HCT116 (cell line): ENCODE results near the gene RIPK3.

Experiments used
- CTCF ChIP-seq, 3 experiments: fragments of 200-600 bp in 1 of 3; sonication (generic) in 1 of 3; IDR thresholded peaks in 2 of 3; conservative IDR thresholded peaks in 1 of 3; 2 replicates each; pipeline ENCODE4 v1.5.1; 2012 to 2017; ENCODE audit warnings: low read depth in 2 of 3, low read length in 2 of 3, antibody characterized with exemption in 1 of 3, borderline replicate concordance in 1 of 3, control low read depth in 1 of 3, mild to moderate bottlenecking in 1 of 3, mixed read lengths in 1 of 3, mixed run types in 1 of 3, moderate library complexity in 1 of 3; ENCODE audit not compliant: insufficient read depth in 1 of 3
- EZH2 ChIP-seq: fragments of 200-600 bp; sonication (generic); IDR thresholded peaks from 2 replicates; pipeline ENCODE4 v1.6.1; 2017; ENCODE audit warnings: antibody characterized with exemption, mixed run types
- POLR2A ChIP-seq: IDR thresholded peaks from 2 replicates; pipeline ENCODE4 v1.7.0; 2011; ENCODE audit warnings: borderline replicate concordance; ENCODE audit not compliant: insufficient read depth, insufficient read length; ENCODE audit errors: extremely low read depth
- POLR2AphosphoS5 ChIP-seq: IDR thresholded peaks from 2 replicates; pipeline ENCODE4 v1.6.1; 2011; ENCODE audit warnings: mild to moderate bottlenecking, low read depth, low read length, moderate library complexity
- SIN3A ChIP-seq: IDR thresholded peaks from 2 replicates; pipeline ENCODE4 v1.6.1; 2012; ENCODE audit warnings: low read depth
- TF ChIP-seq, protein P1 (sequence below): IDR thresholded peaks from 2 replicates; pipeline ENCODE4 v1.6.1; 2012; ENCODE audit warnings: low read depth

DNA sequence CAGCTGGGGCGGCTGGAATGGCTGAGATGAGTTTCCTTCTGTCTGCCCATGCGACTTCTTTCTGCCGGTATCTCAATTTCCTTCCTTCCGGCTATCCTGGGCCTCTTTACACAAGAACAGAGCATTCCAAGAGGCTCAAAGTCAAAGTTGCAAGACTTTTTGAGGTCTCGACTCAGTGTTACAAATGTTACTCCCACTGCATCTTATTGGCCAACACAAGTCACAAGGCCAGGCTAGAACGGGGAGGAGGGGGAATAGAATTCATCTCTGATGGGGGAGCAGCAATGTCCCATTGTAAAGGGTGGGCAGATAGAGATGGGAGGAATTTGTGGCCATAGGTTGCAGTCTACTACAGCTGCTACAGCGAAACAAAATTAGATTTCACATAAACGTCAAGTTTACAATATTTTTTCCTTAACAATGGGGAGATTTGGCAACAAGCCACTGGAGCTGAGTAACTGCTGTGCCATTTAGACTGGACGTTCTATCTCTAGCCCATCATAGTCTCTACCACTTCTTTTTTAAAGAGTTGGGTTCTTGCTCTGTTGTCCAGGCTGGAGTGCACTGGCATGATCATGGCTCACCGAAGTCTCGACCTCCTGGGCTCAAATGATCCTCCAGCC is 49.5 kb upstream of the RIPK3 start:
- TF ChIP-seq, protein P1, sequence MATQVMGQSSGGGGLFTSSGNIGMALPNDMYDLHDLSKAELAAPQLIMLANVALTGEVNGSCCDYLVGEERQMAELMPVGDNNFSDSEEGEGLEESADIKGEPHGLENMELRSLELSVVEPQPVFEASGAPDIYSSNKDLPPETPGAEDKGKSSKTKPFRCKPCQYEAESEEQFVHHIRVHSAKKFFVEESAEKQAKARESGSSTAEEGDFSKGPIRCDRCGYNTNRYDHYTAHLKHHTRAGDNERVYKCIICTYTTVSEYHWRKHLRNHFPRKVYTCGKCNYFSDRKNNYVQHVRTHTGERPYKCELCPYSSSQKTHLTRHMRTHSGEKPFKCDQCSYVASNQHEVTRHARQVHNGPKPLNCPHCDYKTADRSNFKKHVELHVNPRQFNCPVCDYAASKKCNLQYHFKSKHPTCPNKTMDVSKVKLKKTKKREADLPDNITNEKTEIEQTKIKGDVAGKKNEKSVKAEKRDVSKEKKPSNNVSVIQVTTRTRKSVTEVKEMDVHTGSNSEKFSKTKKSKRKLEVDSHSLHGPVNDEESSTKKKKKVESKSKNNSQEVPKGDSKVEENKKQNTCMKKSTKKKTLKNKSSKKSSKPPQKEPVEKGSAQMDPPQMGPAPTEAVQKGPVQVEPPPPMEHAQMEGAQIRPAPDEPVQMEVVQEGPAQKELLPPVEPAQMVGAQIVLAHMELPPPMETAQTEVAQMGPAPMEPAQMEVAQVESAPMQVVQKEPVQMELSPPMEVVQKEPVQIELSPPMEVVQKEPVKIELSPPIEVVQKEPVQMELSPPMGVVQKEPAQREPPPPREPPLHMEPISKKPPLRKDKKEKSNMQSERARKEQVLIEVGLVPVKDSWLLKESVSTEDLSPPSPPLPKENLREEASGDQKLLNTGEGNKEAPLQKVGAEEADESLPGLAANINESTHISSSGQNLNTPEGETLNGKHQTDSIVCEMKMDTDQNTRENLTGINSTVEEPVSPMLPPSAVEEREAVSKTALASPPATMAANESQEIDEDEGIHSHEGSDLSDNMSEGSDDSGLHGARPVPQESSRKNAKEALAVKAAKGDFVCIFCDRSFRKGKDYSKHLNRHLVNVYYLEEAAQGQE, result no peak
- TF ChIP-seq POLR2A, result no peak
- no peak for TF ChIP-seq SIN3A
- no peak for TF ChIP-seq POLR2AphosphoS5
- no peak for TF ChIP-seq CTCF (IDR thresholded peaks at IDR 0.05 in 2 of 3, conservative IDR thresholded peaks at IDR 0.05 in 1 of 3; ENCODE audit: borderline replicate concordance in 1 of 3, insufficient read depth in 1 of 3, low read depth in 2 of 3, low read length in 2 of 3)
- TF ChIP-seq EZH2, result no peak
